HG02943 (cell line): ENCODE results near the gene SND1.

Experiments used
- ATAC-seq: cut with Tn5 transposase; IDR thresholded peaks from one replicate; pipeline ENCODE4 v1.9.1; 2021; ENCODE audit warnings: mild to moderate bottlenecking, low read depth, moderate library complexity; ENCODE audit not compliant: unreplicated experiment

Gene SND1

GRCh38 chr7:128003167-128003566, 351.2 kb downstream of the SND1 start:
- ATAC-seq = no peak

GRCh38 chr7:128003787-128004186, 351.8 kb downstream of the SND1 start:
- no peak for ATAC-seq

- ATAC-seq = no peak
Observed at GRCh38 chr7:128004623-128005022, 352.6 kb downstream of the SND1 start.

DNA sequence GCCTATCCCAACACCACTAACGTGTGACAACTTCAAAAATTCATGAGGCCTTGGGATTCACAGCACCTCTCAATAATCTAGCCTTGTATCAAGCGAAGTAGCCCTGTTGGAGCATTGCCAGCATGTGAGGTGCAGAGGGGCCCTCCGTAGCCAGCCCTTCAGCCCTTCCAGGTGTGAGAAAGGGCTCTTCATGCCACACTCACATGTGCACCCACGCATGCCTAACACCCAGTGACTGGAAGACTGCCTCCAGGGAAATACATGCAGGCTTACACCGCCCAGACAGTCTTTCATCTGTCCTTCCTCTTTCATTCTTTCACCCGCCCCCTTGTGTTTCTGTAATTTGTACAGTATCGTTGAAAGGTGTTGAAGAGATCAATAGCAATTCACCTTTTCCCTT, 353.1 kb downstream of the SND1 start:
- ATAC-seq = no peak

DNA sequence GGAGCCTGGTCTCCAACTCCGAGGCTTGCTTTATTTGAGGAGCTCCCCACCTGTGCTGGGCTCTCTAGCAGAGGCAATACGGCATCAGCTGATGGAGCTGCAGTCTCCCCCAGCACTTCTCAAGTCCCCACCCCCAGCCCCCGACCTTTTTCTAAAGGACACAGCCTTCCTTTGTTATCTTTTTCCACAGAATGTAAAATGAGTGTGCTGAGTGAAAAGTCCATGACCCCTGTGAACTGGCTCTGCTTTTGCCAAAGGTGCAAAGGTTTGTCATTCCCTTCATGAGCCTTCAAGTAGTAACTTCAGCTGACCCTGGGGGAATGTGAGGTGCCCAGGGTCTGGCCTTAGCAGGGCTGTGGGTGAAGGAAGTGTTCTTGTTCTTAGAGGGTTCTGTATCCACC, 353.8 kb downstream of the SND1 start:
- no peak for ATAC-seq

DNA sequence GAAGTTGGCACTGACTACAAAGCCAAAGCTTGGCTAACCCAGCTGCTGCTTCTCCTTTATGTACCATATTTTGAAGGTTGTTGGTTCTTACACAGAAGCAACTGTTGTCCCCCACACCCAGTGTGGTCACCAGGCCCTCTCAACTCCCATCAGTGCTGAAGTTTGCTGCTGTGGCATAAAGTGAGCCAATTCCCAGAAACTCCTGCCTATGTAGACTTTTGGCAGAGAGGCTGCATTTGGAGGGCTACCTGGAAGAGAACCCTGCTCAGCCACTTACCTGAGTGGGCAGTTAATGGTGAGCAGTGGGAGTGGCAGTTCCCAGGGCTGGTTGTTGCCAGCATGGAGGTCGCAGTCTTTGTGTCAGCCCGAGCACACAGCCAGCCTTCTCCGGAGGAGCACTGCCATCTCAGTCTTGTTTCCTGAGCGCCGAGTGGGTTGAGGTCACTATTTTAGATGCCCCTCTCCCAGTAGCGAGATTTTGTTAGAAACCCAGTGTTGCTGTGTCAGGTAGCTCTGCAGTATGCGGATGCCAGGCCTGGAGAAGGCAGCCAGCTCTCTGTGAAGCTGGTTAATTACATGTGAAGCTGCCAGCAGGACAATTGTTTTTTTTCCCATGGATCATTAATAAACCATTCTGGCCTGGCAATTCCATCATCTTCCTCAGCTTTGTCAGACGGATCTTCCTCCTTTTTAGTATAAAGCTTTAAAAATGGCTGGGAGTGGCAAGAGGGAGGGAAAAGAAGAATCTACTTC, 354.7 kb downstream of the SND1 start:
- no peak for ATAC-seq

DNA sequence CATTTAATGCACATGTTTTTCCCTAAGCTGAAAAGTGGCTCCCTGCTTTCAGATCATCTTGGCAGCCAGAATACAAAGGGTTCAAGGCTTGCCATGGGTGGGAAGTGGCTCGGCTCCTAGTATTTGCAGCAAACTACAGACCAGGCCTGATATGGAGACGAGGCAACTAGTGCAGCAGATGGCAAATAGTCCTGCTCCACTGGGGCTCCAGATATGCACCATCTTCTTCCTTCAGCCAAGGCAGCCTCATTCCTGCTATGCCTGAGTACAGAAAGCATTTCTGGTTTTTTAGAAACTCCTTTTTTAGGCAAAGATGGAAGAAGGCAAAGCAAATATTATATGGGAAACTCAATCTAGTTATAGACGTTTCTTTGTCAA, 355.3 kb downstream of the SND1 start:
- ATAC-seq = no peak

DNA sequence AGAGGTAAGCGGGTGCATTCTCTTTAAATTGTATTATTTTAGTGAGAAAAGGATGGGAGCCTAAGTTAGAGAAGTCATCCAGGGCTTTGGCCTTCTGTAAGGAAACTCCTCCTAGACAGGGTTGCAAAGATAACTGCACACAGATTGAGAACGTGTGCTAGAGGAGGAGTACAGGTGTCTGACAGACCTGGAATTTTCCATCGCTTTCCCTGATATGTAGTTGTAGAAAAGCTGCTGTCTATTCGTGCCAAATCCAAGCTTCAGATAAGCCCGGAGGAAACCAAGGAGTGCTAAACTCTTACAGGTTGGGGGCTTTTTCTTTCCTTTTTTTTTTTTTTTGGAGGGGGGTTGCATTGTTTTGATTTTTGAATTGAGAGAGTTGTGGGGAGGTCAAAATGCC, 356.1 kb downstream of the SND1 start:
- no peak for ATAC-seq

DNA sequence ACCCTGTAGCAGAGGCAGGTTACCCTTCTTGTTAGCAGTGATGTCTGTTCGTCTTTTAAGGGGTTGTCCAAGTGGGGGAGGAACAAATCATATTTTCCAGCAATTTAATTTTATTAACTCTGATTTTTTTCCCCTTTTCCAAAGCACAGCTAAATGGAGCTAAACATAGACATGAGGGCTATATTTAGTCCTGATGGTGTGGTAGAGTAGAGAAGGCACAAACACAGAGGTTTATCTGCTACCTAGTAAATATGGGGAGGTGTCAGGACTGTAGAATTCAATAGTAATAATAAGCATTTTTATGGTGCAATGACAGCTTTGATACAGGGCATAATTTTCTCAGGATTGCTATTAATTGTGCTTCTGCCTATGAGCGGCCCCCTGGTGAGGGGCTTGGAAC, 356.8 kb downstream of the SND1 start:
- no peak for ATAC-seq

- ATAC-seq = no peak
Observed at GRCh38 chr7:128010391-128011127, 358.6 kb downstream of the SND1 start.

- ATAC-seq = no peak
Observed at GRCh38 chr7:128011131-128011661, 359.2 kb downstream of the SND1 start.

DNA sequence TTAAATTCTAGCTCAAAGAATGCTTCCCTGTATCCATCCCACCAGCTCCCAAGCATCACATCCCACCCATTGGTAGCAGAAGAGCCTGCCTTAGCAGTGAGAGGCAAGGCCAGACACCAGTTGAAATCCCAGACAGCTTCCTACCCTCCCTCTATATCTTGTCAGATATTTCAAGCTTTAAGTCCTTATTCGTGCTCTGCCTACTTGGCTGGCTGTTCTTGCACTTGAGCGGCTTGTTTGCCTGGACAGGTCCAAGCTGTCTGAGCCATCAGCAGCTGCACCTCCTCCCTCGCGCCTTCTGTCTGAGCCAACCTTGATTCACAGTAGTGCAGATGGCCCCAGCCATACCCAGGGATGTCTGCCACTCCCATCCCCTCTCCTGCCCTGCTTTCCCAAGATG, 362.8 kb downstream of the SND1 start:
- no peak for ATAC-seq

DNA sequence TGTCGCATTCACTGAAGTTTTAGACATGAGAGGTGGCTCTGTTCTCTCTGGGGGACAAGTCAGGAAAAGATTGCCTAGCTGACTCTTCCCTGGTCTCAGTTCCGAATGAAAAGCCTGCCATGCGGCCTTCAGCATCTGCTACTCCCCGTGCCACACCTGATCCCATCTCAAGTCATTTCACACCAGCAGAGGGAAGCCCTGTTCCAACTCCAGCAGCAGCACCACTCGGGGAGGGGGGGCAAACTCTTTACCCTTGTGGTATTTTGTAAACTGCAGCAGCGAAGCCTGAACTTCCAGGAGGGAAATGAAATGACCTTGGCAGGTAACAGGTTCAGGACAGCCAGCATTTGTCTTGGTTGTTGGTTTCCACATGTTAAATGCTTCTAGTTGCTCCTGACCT, 365.5 kb downstream of the SND1 start:
- ATAC-seq = no peak

DNA sequence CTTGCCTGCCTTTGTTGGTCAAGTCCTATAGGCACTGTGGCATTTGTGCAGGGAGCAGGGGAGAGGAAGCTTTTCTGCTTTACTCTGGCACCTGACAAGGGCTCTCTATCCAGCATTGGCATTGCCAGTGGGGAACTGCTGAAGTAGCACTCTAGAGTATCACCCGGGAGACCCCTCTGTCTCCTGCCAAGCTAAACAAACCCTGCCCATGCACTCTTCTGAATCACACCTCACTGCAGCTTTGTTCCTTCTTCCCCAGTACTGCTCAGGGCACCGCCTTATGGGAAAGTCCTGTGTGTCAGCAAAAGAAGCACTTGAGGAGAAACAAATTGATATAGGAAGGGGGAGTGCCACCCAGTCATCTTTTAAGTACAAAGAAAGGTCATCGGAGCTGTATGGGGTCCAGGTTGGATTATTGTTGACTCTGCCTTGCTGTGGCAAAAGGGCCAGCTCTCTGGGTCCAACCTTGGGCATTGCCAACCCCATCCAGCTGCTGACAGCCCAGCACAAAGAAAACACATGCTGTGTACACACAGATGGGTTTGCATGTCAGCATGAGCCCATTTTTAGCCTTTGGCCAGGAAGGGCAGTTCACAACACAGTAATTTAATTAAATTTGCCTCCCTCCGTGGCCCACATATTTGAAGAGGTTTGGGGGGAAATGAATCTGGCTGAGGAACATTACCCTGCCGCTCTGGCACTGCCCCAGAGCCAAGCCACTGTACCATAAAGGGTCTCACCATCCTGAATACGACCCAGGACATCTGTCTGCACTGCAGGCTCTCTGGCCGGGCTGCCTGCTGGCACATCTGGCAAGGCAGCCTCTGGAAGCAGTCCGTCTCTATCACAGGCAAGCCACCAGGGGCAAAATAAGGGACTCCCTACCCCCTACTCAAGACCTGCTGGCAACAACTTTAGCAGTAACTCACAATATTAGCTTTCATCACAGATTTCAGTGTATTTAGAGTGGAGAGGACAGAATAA, 366.2 kb downstream of the SND1 start:
- ATAC-seq = no peak

GRCh38 chr7:128019288-128019687, 367.3 kb downstream of the SND1 start:
- no peak for ATAC-seq

DNA sequence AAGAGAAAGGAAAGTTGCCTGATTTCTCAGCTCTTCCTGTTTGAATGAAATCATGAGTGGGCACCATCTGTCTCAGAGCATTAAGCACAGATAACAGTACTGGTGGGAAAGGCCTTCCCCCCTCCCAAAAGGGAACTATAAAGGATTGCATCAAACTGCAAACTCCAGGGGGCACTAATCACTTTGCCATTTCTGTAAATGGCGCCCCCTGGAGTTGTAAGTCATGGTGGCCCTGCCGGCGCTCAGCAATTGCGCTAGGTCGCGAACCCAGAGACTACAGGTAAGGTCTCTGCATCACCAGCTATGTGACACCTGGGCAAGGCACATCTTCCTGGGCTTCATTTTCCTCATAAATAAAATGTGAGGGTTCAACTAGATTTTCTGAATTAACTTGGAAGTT, 368.2 kb downstream of the SND1 start:
- no peak for ATAC-seq

- ATAC-seq = no peak
Observed at GRCh38 chr7:128021366-128021765, 369.4 kb downstream of the SND1 start.

- ATAC-seq = no peak
Observed at GRCh38 chr7:128022631-128023532, 370.9 kb downstream of the SND1 start.

DNA sequence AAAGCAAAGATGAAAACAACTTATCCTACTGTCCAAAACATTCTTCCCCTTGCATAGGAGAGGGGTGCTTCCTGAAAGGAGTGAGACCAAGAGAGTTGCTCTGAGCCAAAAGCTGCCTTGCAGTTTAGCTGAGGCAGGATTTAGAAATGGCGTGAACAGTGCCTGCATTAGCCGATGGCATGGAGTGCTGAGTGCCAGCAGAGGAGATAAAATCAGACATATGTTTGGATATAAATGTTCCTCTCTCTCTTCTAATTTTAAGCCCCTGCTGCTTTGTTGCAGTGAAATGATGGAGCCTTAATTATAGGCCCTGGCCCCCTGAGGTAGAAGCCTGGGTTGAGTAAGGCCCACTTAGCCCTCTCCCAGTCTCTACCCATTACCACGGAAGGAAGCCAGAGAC, 372.2 kb downstream of the SND1 start:
- no peak for ATAC-seq

- no peak for ATAC-seq
Observed at GRCh38 chr7:128025380-128025779, 373.4 kb downstream of the SND1 start.
